HG02970 (cell line): ENCODE results near the gene RBL2.
A peak's percentile ranks its signal among the peaks of the same experiment; 100 is the strongest.
"Not testable (repeated sequence)": the region's sequence is repeated elsewhere in the genome, so short reads cannot be mapped to it uniquely, and the experiment has no call there.

Experiments
- ATAC-seq: cut with Tn5 transposase; IDR thresholded peaks from one replicate; pipeline ENCODE4 v1.9.1; 2021; ENCODE audit warnings: mild to moderate bottlenecking, moderate library complexity, moderate number of reproducible peaks; ENCODE audit not compliant: unreplicated experiment, low FRiP score

The RBL2 gene

GRCh38 chr16:53503270-53503923 is 69.1 kb downstream of the RBL2 start:
- ATAC-seq: peak; percentile 97

GRCh38 chr16:53503991-53504663 is 69.9 kb downstream of the RBL2 start:
- no peak for ATAC-seq

GRCh38 chr16:53504665-53505064 is 70.4 kb downstream of the RBL2 start:
- no peak for ATAC-seq

GRCh38 chr16:53506254-53506653 is 72.0 kb downstream of the RBL2 start:
- no peak for ATAC-seq

DNA sequence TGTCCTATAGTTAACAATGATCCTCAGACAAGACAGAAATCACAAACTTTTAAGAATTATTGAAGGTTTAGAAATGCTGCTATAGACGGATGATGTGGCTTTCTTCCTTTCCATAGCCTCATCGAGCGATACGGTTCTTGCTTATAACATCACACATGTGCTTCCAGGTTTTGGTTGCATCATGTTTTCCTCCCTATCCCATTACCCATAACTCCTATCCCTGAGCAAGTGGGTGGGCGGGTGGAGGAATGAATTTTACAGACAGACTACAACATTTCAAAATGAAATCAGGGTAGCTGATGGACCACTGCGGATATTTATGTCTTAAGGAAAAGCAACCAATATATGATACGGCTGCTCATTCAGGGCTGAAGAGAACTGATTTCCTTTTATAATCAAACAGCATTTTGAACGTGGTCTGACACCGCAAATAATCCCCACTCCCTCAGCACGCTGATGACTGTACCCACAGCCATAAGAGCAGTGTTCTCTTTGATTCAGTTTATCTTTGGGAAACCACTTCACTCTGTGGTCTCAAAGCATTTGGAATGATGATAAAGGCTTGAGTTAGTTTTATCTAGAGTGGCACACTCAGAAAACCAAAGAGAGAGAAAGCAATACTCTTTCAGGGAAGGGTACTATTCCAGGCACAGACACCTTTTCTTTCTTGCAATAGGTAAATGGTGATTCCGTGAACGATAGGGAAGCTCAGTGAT is 73.4 kb downstream of the RBL2 start:
- no peak for ATAC-seq

- no peak for ATAC-seq
Observed at GRCh38 chr16:53509906-53510703, 75.8 kb downstream of the RBL2 start.

- ATAC-seq: no peak
Observed at GRCh38 chr16:53510704-53511070, 76.4 kb downstream of the RBL2 start.

DNA sequence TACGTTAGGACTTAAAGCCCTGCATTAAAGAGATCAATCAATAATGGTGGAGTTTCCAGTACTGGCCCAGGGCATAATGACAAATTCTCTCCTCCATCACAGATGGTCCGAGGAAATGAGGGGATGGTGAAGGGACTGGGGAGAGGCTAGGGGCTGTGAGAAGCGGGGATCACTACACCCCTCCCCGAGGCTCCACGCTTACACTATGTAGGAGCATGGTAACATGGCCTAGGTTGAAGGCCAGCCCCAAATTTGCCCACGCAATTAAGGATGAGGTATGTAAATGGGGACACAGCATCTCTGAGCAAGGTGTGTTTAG is 76.8 kb downstream of the RBL2 start:
- no peak for ATAC-seq

GRCh38 chr16:53511403-53512280 is 77.4 kb downstream of the RBL2 start:
- no peak for ATAC-seq

DNA sequence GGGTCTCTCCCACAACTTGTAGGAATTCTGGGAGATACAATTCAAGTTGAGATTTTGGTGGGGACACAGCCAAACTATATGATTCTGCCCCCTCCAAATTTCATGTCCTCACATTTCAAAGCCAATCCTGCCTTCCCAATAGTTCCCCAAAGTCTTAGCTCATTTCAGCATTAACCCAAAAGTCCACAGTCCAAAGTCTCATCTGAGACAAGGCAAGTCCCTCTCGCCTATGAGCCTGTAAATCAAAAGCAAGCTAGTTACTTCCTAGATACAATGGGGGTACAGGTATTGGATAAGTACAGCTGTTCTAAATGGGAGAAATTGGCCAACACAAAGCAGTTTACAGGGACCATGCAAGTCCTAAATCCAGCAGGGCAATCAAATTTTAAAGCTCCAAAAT is 78.5 kb downstream of the RBL2 start:
- not testable (repeated sequence) for ATAC-seq

- ATAC-seq: no peak
Observed at GRCh38 chr16:53515259-53515658, 81.0 kb downstream of the RBL2 start.

- ATAC-seq: no peak
Observed at GRCh38 chr16:53515811-53516210, 81.5 kb downstream of the RBL2 start.

DNA sequence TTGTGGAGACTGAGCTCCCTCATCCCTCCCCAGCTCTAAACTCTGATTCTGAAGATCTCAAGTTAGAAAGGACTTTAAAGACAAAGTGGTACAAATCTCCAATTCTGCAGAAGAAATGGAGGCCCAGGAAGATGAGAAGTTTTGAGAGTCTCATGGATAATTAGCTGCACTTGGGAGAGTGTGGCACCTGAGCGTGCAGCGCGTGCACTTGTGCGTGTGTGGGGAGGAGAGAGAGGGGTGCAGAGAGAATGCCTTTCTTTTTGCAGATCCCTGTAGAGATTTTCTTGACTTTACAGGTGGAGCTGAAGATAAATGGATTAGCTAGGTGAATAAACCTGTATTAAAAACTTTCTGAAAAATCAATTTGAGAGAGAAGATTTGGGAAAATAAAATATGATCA is 83.6 kb downstream of the RBL2 start:
- ATAC-seq: no peak

DNA sequence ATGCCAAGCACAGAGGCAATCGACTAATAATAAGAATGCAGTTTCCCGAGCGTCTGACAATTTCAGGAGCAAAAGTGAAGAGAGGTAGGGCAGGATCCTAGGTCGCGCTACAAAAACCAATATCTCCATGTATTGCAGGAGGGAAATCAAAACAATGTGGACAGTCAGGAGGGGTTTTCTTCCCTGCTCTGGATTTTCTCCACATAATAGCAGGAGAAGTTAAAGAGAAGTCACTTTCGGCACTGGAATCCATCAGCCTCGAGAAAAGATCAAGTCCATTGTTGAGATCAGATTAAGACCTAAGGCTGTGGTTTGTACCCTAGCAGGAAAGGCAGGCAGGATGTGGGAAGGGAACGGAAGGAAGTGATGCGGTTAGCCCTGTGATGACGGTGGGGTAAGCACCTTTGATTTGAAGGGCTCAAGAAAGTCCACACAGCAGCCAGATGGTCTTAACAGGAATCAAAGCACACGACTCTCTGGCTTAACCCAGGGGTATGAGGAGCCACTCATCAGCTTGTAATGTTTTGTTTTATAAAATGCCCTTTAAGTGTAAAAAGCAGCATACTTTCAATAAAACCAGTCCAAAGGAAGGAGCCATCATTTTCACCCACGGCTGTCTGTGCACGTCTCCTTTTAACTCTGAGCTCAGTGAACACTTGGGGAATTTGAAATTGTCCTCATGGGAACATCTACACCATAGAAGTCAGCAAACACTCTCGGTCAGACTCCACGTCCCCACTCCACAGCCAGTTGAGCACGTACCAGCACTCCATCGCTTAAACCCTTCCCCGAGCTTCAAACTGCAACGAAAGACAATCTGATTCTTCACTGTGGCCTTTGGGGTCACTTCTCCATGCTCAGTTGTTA is 84.5 kb downstream of the RBL2 start:
- peak; percentile 88 for ATAC-seq

- ATAC-seq: no peak
Observed at GRCh38 chr16:53519417-53520091, 85.3 kb downstream of the RBL2 start.

DNA sequence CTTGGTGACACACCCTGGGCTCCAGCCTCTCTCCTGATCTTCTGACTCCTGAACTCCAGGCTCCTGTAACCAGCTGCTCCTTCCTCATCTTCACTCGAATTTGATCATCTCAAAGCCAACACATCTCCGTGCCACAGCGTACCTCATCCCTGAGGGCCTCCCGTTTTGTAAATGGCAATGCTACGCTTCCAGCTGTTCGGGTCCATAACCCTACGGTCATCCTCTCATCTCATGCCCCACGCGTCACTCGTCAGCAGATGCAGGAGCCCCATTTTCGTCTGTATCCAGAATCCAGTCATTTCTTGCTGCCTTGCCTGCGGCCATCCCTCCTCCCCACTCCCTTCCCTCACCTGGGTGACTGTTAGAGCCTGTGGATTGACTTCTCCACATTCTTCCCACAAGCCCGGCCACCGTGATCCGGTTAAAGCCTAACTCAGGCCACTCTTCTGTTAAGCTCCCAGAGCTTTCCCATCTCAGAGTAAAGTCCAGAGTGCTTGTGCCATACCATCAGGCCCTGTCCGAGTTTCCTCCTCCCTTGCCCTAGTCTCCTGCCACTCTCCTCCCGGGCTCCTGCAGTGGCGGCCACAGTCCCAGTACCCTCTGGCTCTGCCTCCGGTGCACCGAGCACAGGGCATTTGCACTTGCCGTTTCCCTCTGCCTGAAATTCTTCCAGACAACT is 89.0 kb downstream of the RBL2 start:
- no peak for ATAC-seq

- ATAC-seq: no peak
Observed at GRCh38 chr16:53523971-53524548, 89.8 kb downstream of the RBL2 start.

DNA sequence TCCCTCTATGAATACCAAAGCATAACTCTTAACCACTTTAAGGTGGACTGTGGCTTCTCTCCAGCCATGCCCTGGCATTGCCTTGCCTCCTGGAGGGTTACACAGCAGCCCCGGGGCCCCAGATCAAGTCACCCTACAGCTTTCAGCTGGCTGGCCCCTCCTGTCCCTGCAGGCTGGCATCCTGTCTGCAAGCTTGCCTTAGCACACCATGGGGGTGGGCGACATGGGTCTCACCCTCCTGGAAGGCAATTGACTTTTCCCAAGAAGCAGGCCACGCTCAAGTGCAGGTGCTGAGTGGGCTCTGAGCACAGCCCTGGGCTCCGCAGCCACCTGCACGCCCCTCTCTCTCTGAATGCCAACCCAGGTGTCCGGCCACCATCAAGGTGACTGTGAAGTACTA is 94.5 kb downstream of the RBL2 start:
- ATAC-seq: no peak
